Right lobe of liver (tissue), 6 donors: Measurements from ENCODE around the gene PITPNM3. TPM values are rescaled to one million over a fixed set of nuclear protein-coding genes. Genes with fewer than 3 reads are reported as not detected.

Source experiments
- ATAC-seq, 4 donors: fragments of 200-7000 bp; cut with Tn5 transposase; one replicate each; pipeline ENCODE4 v1.9.1; 2020; ENCODE audit warnings: mild to moderate bottlenecking in 4 of 4, moderate library complexity in 4 of 4
- DNase-seq, 3 donors: peaks; one replicate each; pipeline ENCODE4 v3.0.0-alpha.2; 2020
- H3K27ac ChIP-seq, 3 donors: fragments of 200-600 bp; one replicate each; pipeline ENCODE4 v1.8.0; 2022
- H3K27me3 ChIP-seq, 2 donors: fragments of 200-600 bp; one replicate each; pipeline ENCODE4 v1.8.0; 2022
- H3K36me3 ChIP-seq, 4 donors: fragments of 200-600 bp; sonication (generic) in 1 of 4; one replicate each; pipeline versions ENCODE4 v1.5.1 to v1.8.0; 2017 to 2022; ENCODE audit warnings: control low read depth in 1 of 4
- H3K4me1 ChIP-seq, 4 donors: fragments of 200-600 bp; sonication (generic) in 1 of 4; one replicate each; pipeline versions ENCODE4 v1.5.1 to v1.8.0; 2017 to 2022; ENCODE audit warnings: control low read depth in 1 of 4
- H3K4me3 ChIP-seq, 3 donors: fragments of 200-600 bp; one replicate each; pipeline ENCODE4 v1.8.0; 2022
- H3K9me3 ChIP-seq, 4 donors: fragments of 200-600 bp; sonication (generic) in 1 of 4; one replicate each; pipeline versions ENCODE4 v1.5.1 to v1.8.0; 2017 to 2022; ENCODE audit warnings: control low read depth in 1 of 4
- POLR2A ChIP-seq: fragments of 450-650 bp; IDR thresholded peaks from one replicate; pipeline ENCODE4 v1.6.1; 2017; ENCODE audit warnings: antibody characterized with exemption, mild to moderate bottlenecking
- WGBS: methylation state at CpG from one replicate; pipeline ENCODE4 v1.1.6; 2018; ENCODE audit warnings: low coverage, low lambda C conversion rate; ENCODE audit not compliant: insufficient coverage; ENCODE audit errors: missing lambda C conversion rate; 5-methylcytosine and 5-hydroxymethylcytosine counted together
- intact Hi-C, 2 donors: fragments of 100-400 bp; cut with DNase I; formaldehyde crosslinking; loops; one replicate each; pipeline versions ENCODE4 v1.11.2 to v1.14.1; 2022
- total RNA-seq, 6 experiments: library from RNA; depleted of rRNA in 2 of 6; stranded (reverse); fragments of >200 nt in 2 of 6; fragmentation: NEBNext Ultra II Directional in 3 of 6; extraction: Animal tissue kit (Norgen Biotek cat#: 25700) in 3 of 6; gene quantifications; one replicate each; pipeline versions ENCODE4 v1.1.0 to v1.2.4, GENCODE V29; 2016 to 2023
- TF ChIP-seq, protein P1 (sequence below), 4 donors: fragments of 200-600 bp in 3 of 4; fragments of 450-650 bp in 1 of 4; IDR thresholded peaks; one replicate each; pipeline versions ENCODE4 v1.5.1 to v1.8.0; 2016 to 2022; ENCODE audit warnings: antibody characterized with exemption in 4 of 4, mild to moderate bottlenecking in 2 of 4
- donor health status: DM: no; HTN: yes; CAD: no.
- donor health status: DM: no; HTN: no; CAD: no.
- donor health status: DM: no; HTN: no; CAD: no.
- donor health status: DM: no; HTN: yes; CAD: no.
- donor health status: DM: no; HTN: yes; CAD: no.

Gene PITPNM3
- total RNA-seq, 6 experiments from 2014 or later = 0.91 to 3.8 (median 1.2) TPM

DNA sequence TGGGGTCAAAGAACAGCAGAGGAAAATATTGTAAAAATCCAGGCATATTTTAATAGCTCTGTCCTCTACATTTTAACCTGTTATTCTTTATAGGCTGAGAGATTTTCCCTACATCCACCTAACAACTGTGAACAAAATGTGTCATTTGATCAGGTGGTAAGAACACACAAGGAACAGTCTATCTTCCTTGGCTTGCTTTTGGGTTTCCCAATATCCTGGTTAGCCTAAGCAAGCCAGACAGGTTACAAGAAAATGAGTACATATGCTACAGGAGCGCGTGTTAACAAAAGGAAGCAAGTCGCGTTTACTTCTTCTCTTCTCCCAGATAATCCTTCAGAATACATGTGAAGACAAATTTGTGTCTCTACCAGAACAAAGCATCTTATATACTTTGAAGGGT, 31.0 kb upstream of the PITPNM3 start:
- intact Hi-C loops = no loop called here
- Histone ChIP-seq H3K36me3 (peaks cover 0 to 13% (median 10%) of the 10 kb centered on the region in 4 donors), H3K27me3 (no peaks in the 10 kb centered on the region), H3K27ac (no peak overlapping the region), H3K9me3 (no peaks in the 10 kb centered on the region), H3K4me3 (no peak overlapping the region), H3K4me1 (no peaks in the 10 kb centered on the region)
- ATAC-seq = no peak
- no peak for DNase-seq
- TF ChIP-seq, protein P1, sequence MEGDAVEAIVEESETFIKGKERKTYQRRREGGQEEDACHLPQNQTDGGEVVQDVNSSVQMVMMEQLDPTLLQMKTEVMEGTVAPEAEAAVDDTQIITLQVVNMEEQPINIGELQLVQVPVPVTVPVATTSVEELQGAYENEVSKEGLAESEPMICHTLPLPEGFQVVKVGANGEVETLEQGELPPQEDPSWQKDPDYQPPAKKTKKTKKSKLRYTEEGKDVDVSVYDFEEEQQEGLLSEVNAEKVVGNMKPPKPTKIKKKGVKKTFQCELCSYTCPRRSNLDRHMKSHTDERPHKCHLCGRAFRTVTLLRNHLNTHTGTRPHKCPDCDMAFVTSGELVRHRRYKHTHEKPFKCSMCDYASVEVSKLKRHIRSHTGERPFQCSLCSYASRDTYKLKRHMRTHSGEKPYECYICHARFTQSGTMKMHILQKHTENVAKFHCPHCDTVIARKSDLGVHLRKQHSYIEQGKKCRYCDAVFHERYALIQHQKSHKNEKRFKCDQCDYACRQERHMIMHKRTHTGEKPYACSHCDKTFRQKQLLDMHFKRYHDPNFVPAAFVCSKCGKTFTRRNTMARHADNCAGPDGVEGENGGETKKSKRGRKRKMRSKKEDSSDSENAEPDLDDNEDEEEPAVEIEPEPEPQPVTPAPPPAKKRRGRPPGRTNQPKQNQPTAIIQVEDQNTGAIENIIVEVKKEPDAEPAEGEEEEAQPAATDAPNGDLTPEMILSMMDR (IDR thresholded peaks at IDR 0.05) = no peak
- no peak for TF ChIP-seq POLR2A
- 89% methylated on average over 4 of the region's 4 CpGs for WGBS

DNA sequence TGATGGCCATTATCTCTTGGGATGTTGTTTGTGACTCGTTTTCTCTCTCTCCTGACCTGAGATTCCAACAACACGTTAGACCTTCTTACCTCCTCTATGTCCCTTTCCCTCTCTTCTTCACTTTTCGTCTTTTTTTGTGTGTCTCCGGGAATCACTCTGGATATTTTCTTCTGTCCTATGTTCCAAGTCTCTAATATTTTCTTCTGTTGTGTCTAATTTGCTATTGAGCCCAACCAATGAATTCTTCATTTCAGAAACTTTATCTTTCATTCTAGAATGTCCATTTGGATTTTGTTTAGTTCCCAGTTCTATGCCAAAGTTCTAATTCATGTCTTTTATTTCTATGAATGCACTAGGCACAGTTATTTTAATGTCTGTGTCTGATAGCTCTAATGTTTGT, 27.1 kb upstream of the PITPNM3 start:
- H3K9me3 ChIP-seq = no peaks in the 10 kb centered on the region
- DNase-seq (no peak), ATAC-seq (no peak)
- WGBS = 100% methylated on average over 4 of the region's 4 CpGs
- intact Hi-C loops = no loop called here
- no peaks in the 10 kb centered on the region for H3K4me1 ChIP-seq
- H3K4me3 ChIP-seq = no peak overlapping the region
- H3K36me3 ChIP-seq = peaks cover 0 to 5% (median 0%) of the 10 kb centered on the region in 4 donors
- no peaks in the 10 kb centered on the region for H3K27me3 ChIP-seq
- TF ChIP-seq POLR2A = no peak
- TF ChIP-seq, protein P1 (IDR thresholded peaks at IDR 0.05) = no peak
- H3K27ac ChIP-seq = no peak overlapping the region

DNA sequence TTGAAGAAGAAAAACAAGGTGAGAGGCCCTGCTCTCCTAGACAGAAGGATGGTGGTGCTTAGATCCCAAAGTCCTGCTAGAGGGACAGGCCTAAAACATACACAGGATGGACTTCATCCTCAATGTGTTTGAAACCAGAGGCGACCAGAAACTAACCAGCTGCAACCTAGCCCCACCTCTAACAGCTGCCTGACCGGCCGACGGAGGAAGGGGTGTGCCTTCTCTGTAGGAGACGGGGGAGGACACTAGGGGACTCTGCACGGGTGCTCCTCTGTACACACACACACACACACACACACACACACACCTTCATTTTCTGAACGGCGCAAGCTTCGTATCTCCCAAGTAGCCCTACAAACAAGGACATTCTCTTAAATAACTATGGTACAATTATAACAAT, 24.3 kb upstream of the PITPNM3 start:
- H3K27me3 ChIP-seq = no peaks in the 10 kb centered on the region
- H3K9me3 ChIP-seq = no peaks in the 10 kb centered on the region
- ATAC-seq = no peak
- 85% methylated on average over 5 of the region's 9 CpGs for WGBS
- peaks cover 0 to 2% (median 0%) of the 10 kb centered on the region in 4 donors for H3K36me3 ChIP-seq
- TF ChIP-seq POLR2A = no peak
- TF ChIP-seq, protein P1 (IDR thresholded peaks at IDR 0.05) = no peak
- H3K4me1 ChIP-seq = no peaks in the 10 kb centered on the region
- H3K4me3 ChIP-seq = no peak overlapping the region
- DNase-seq = no peak
- no peak overlapping the region for H3K27ac ChIP-seq
- intact Hi-C loops = no loop called here

DNA sequence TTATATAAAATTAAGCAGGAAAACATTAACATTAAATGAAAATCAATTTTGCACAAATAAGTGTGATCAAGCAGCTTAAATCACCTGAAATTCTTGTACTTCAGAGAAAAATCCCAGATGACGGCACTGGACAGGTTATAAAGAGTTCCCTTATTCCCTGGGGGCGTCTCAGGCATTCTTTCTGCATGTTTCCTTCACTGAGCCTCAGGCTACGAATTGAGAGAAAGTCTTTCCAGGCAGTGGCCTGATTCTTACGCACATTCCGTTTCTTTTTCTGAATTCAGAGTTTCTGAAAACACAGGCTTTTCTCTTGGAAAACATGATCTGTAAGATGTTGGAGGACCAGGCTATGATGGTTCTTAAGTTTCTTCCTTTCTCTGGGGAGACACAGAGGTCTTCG, 22.1 kb upstream of the PITPNM3 start:
- DNase-seq (no peak), ATAC-seq (no peak)
- H3K9me3 ChIP-seq = no peaks in the 10 kb centered on the region
- no peaks in the 10 kb centered on the region for H3K27me3 ChIP-seq
- WGBS = 85% methylated on average over 6 of the region's 6 CpGs
- no peaks in the 10 kb centered on the region for H3K4me1 ChIP-seq
- intact Hi-C loops = loop anchor here in 1 of 2 donors (10.0 kb wide), 1 partner anchor 56 kb away; no protein-coding TSS in a partner anchor
- H3K4me3 ChIP-seq = no peak overlapping the region
- no peaks in the 10 kb centered on the region for H3K36me3 ChIP-seq
- TF ChIP-seq, protein P1 (IDR thresholded peaks at IDR 0.05) = no peak
- no peak for TF ChIP-seq POLR2A
- H3K27ac ChIP-seq = no peak overlapping the region
